ENCODE measurements around the gene ZNF124.

ZNF124 gene

DNA sequence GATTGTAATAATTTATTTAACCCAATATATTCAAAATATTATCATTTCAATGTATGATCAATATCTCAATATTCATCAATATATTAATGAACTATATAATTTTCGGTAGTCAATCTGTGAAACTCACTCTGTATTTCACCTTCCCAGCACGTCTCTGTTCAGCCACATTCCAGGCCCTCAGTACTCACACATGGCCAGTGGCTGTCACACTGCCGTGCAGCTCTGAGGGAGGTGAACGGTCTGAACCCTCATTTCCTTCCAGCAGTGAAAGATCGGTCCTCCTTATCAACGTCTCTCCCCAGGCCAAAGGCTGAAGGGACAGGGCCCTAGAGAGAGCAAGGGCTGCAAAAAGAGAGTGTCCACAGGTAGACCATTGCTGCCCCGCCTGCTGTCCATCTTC is 39.5 kb upstream of the ZNF124 start:
- peaks cover 3% of the 10 kb centered on the region for H3K9me3 Mint-ChIP-seq

GRCh38 chr1:247210376-247211117 is 38.7 kb upstream of the ZNF124 start:
- H3K4me3 Mint-ChIP-seq, result peak overlapping the region; percentile 96 to 98 (median 97)
- peaks cover 3% of the 10 kb centered on the region for H3K9me3 Mint-ChIP-seq
- H3K36me3 Mint-ChIP-seq (ENCODE audit: low read depth), result peaks cover 31% of the 10 kb centered on the region
- H3K4me1 Mint-ChIP-seq, result peaks cover 45% of the 10 kb centered on the region
- TF ChIP-seq, protein P1, sequence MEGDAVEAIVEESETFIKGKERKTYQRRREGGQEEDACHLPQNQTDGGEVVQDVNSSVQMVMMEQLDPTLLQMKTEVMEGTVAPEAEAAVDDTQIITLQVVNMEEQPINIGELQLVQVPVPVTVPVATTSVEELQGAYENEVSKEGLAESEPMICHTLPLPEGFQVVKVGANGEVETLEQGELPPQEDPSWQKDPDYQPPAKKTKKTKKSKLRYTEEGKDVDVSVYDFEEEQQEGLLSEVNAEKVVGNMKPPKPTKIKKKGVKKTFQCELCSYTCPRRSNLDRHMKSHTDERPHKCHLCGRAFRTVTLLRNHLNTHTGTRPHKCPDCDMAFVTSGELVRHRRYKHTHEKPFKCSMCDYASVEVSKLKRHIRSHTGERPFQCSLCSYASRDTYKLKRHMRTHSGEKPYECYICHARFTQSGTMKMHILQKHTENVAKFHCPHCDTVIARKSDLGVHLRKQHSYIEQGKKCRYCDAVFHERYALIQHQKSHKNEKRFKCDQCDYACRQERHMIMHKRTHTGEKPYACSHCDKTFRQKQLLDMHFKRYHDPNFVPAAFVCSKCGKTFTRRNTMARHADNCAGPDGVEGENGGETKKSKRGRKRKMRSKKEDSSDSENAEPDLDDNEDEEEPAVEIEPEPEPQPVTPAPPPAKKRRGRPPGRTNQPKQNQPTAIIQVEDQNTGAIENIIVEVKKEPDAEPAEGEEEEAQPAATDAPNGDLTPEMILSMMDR (IDR thresholded peaks at IDR 0.05; ENCODE audit: unreplicated experiment in 3 of 3), result no peak
- peak overlapping the region in 2 of 3 experiments; percentile 93 to 95 for H3K27ac Mint-ChIP-seq
- no peaks in the 10 kb centered on the region for H3K27me3 Mint-ChIP-seq (ENCODE audit: low read depth)

More for the DNA sequence above, 39.5 kb upstream of the ZNF124 start:
- peak overlapping the region in 2 of 3 experiments; percentile 0 to 63 for H3K27ac Mint-ChIP-seq
- H3K4me1 Mint-ChIP-seq, result peaks cover 51% of the 10 kb centered on the region
- H3K27me3 Mint-ChIP-seq (ENCODE audit: low read depth), result no peaks in the 10 kb centered on the region
- H3K36me3 Mint-ChIP-seq (ENCODE audit: low read depth), result peaks cover 23% of the 10 kb centered on the region
- TF ChIP-seq, protein P1 (IDR thresholded peaks at IDR 0.05; ENCODE audit: unreplicated experiment in 3 of 3), result no peak
- H3K4me3 Mint-ChIP-seq, result peak overlapping the region; percentile 42 to 56 (median 42)

GRCh38 chr1:247210062-247210375 is 38.2 kb upstream of the ZNF124 start:
- H3K27me3 Mint-ChIP-seq (ENCODE audit: low read depth), result no peaks in the 10 kb centered on the region
- H3K4me1 Mint-ChIP-seq, result peaks cover 45% of the 10 kb centered on the region
- peak overlapping the region; percentile 96 to 98 (median 97) for H3K4me3 Mint-ChIP-seq
- H3K27ac Mint-ChIP-seq, result peak overlapping the region in 2 of 3 experiments; percentile 65 to 95
- TF ChIP-seq, protein P1 (IDR thresholded peaks at IDR 0.05; ENCODE audit: unreplicated experiment in 3 of 3), result no peak
- H3K9me3 Mint-ChIP-seq, result peaks cover 3% of the 10 kb centered on the region
- peaks cover 31% of the 10 kb centered on the region for H3K36me3 Mint-ChIP-seq (ENCODE audit: low read depth)

DNA sequence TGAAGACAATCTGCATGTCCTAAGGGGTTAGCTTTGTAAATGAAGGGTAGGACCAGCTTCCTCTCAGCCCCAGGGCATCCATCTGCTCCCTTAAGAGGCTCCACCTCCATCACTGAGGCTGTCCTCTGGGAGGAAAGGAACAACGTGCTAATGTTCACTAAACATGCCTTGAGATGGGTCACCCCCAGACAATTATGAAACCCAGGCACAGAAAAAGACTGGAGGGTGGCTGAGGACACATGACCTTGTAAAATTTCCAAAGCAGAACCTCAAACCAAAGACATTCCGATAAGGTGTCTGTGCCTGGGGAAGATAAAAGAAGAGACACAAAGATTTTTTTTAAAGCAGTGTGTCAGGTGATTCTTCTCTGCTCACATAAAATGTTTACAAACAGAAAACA is 37.6 kb upstream of the ZNF124 start:
- Mint-ChIP-seq H3K9me3 (peaks cover 3% of the 10 kb centered on the region), H3K4me1 (peaks cover 45% of the 10 kb centered on the region), H3K36me3 (ENCODE audit: low read depth) (peaks cover 33% of the 10 kb centered on the region), H3K27me3 (ENCODE audit: low read depth) (no peaks in the 10 kb centered on the region), H3K4me3 (peak overlapping the region; percentile 96 to 98 (median 97)), H3K27ac (peak overlapping the region in 2 of 3 experiments; percentile 37 to 95)
- TF ChIP-seq, protein P1 (IDR thresholded peaks at IDR 0.05; ENCODE audit: unreplicated experiment in 3 of 3), result no peak

- Mint-ChIP-seq H3K27ac (no peak overlapping the region), H3K9me3 (peaks cover 15% of the 10 kb centered on the region), H3K27me3 (ENCODE audit: low read depth) (no peaks in the 10 kb centered on the region), H3K36me3 (ENCODE audit: low read depth) (peaks cover 80% of the 10 kb centered on the region), H3K4me1 (peaks cover 18% of the 10 kb centered on the region), H3K4me3 (no peak overlapping the region)
- TF ChIP-seq, protein P1 (IDR thresholded peaks at IDR 0.05; ENCODE audit: unreplicated experiment in 3 of 3), result no peak
These were observed 32.4 kb upstream of the ZNF124 start for GRCh38 chr1:247204177-247204647.

GRCh38 chr1:247198781-247199180 is 27.0 kb upstream of the ZNF124 start:
- TF ChIP-seq, protein P1 (IDR thresholded peaks at IDR 0.05; ENCODE audit: unreplicated experiment in 3 of 3), result no peak
- Mint-ChIP-seq H3K9me3 (peaks cover 30% of the 10 kb centered on the region), H3K27ac (peak overlapping the region in 2 of 3 experiments; percentile 14 to 56), H3K4me3 (no peak overlapping the region), H3K4me1 (no peaks in the 10 kb centered on the region), H3K27me3 (ENCODE audit: low read depth) (no peaks in the 10 kb centered on the region), H3K36me3 (ENCODE audit: low read depth) (peaks cover 97% of the 10 kb centered on the region)

All from nephron (organoid).